CD14-positive monocyte (primary cell): ENCODE measurements around the gene PCDHGC4. TPM values are rescaled to one million over a fixed set of nuclear protein-coding genes. Genes with fewer than 3 reads are reported as not detected.

Experiments
- DNase-seq, 3 donors: peaks; one replicate each; pipeline ENCODE4 v3.0.0-alpha.2; 2011 to 2022
- H2AFZ ChIP-seq: 2 replicates; pipeline ENCODE4 v1.6.0; 2012; ENCODE audit warnings: mild to moderate bottlenecking, low read depth, low read length, inconsistent platforms; ENCODE audit not compliant: insufficient read depth, poor library complexity, severe bottlenecking
- H3K27ac ChIP-seq, 2 donors: 1 replicate in 1 of 2; 2 replicates in 1 of 2; pipeline ENCODE4 v1.5.1; 2012 to 2013; ENCODE audit warnings: low read length in 2 of 2, control low read depth in 1 of 2, inconsistent platforms in 1 of 2, low read depth in 1 of 2, mild to moderate bottlenecking in 1 of 2
- H3K27me3 ChIP-seq, 2 donors: one replicate each; pipeline versions ENCODE4 v1.6.0 to v1.6.1; 2011 to 2013; ENCODE audit warnings: low read length in 2 of 2; ENCODE audit not compliant: control insufficient read depth in 2 of 2, insufficient read depth in 2 of 2
- H3K36me3 ChIP-seq, 2 donors: replicated peaks in 1 of 2; 1 replicate in 1 of 2; 2 replicates in 1 of 2; pipeline versions ENCODE4 v1.5.1 to v1.6.1; 2012 to 2013; ENCODE audit warnings: low read length in 2 of 2, control low read depth in 1 of 2, inconsistent platforms in 1 of 2, mild to moderate bottlenecking in 1 of 2; ENCODE audit not compliant: insufficient read depth in 2 of 2, control insufficient read depth in 1 of 2
- H3K4me1 ChIP-seq, 2 donors: 1 replicate in 1 of 2; 2 replicates in 1 of 2; pipeline versions ENCODE4 v1.5.1 to v1.6.1; 2012 to 2013; ENCODE audit warnings: low read length in 2 of 2, control low read depth in 1 of 2, inconsistent platforms in 1 of 2, mild to moderate bottlenecking in 1 of 2, moderate library complexity in 1 of 2; ENCODE audit not compliant: insufficient read depth in 2 of 2, control insufficient read depth in 1 of 2
- H3K4me2 ChIP-seq: replicated peaks from 2 replicates; pipeline ENCODE3; 2012; ENCODE audit warnings: low read length, moderate library complexity, mild to moderate bottlenecking; ENCODE audit not compliant: poor library complexity, severe bottlenecking; ENCODE audit errors: extremely low read depth
- H3K4me3 ChIP-seq, 3 experiments: fragments of 200-600 bp in 1 of 3; sonication (generic) in 1 of 3; replicated peaks in 1 of 3; 1 replicate in 2 of 3; 2 replicates in 1 of 3; pipeline ENCODE4 v1.5.1; 2011 to 2013; ENCODE audit warnings: low read length in 3 of 3, mild to moderate bottlenecking in 3 of 3, control low read depth in 2 of 3, low read depth in 2 of 3, inconsistent platforms in 1 of 3, moderate library complexity in 1 of 3
- H3K79me2 ChIP-seq: 2 replicates; pipeline ENCODE4 v1.6.0; 2012; ENCODE audit warnings: mild to moderate bottlenecking, control low read depth, inconsistent platforms, low read length, moderate library complexity; ENCODE audit not compliant: insufficient read depth
- H3K9ac ChIP-seq: 2 replicates; pipeline ENCODE4 v1.6.0; 2017; ENCODE audit warnings: low read length, mild to moderate bottlenecking; ENCODE audit not compliant: insufficient read depth, poor library complexity, severe bottlenecking
- H3K9me3 ChIP-seq, 2 donors: replicated peaks in 1 of 2; 1 replicate in 1 of 2; 2 replicates in 1 of 2; pipeline versions ENCODE4 v1.5.1 to v1.6.1; 2012 to 2013; ENCODE audit warnings: low read length in 2 of 2, control low read depth in 1 of 2; ENCODE audit not compliant: control insufficient read depth in 1 of 2, insufficient read depth in 1 of 2
- H4K20me1 ChIP-seq: 2 replicates; pipeline ENCODE4 v1.6.0; 2012; ENCODE audit warnings: mild to moderate bottlenecking, low read length, control low read depth, moderate library complexity; ENCODE audit not compliant: insufficient read depth
- H3K27ac Mint-ChIP-seq, 7 donors: one replicate each; pipeline ENCODE4 v1.8.0; 2020; ENCODE audit warnings: mild to moderate bottlenecking in 7 of 7, mixed read lengths in 7 of 7, moderate library complexity in 6 of 7, inconsistent platforms in 2 of 7
- H3K27me3 Mint-ChIP-seq, 3 donors: one replicate each; pipeline ENCODE4 v1.8.0; 2021 to 2022; ENCODE audit warnings: low read depth in 3 of 3, mild to moderate bottlenecking in 3 of 3, mixed read lengths in 3 of 3, moderate library complexity in 3 of 3, inconsistent platforms in 1 of 3
- H3K36me3 Mint-ChIP-seq, 2 donors: one replicate each; pipeline ENCODE4 v1.8.0; 2020; ENCODE audit warnings: mixed read lengths in 2 of 2, inconsistent platforms in 1 of 2, mild to moderate bottlenecking in 1 of 2
- H3K4me1 Mint-ChIP-seq: one replicate; pipeline ENCODE4 v1.8.0; 2020; ENCODE audit warnings: mild to moderate bottlenecking, mixed read lengths
- H3K4me3 Mint-ChIP-seq, 2 donors: one replicate each; pipeline ENCODE4 v1.8.0; 2020; ENCODE audit warnings: mild to moderate bottlenecking in 2 of 2, mixed read lengths in 2 of 2, moderate library complexity in 1 of 2
- H3K9me3 Mint-ChIP-seq, 7 donors: one replicate each; pipeline ENCODE4 v1.8.0; 2020 to 2022; ENCODE audit warnings: mixed read lengths in 7 of 7, mild to moderate bottlenecking in 6 of 7, moderate library complexity in 6 of 7, inconsistent platforms in 2 of 7
- WGBS: methylation state at CpG from one replicate; pipeline ENCODE4 v1.1.5; 2013; ENCODE audit warnings: missing lambda C conversion rate; ENCODE audit not compliant: insufficient coverage; 5-methylcytosine and 5-hydroxymethylcytosine counted together
- intact Hi-C, 2 donors: fragments of 100-400 bp; cut with micrococcal nuclease; formaldehyde crosslinking; loops; one replicate each; pipeline versions ENCODE4 v1.15.0 to v1.15.1; 2023
- polyA plus RNA-seq, 3 donors: library from polyadenylated mRNA; depleted of rRNA in 1 of 3; unstranded in 2 of 3; stranded (reverse) in 1 of 3; fragments of 300-500 nt in 2 of 3; fragments of >200 nt in 1 of 3; fragmentation: Illumina TruSeq in 2 of 3; gene quantifications; 1 replicate in 2 of 3; 2 replicates in 1 of 3; pipeline ENCODE4 v1.2.3, GENCODE V29; 2012 to 2021
- TF ChIP-seq, protein P1 (sequence below): fragments of 200-600 bp; IDR thresholded peaks from one replicate; pipeline ENCODE4 v1.8.0; 2022; ENCODE audit warnings: antibody characterized with exemption, mild to moderate bottlenecking

Gene PCDHGC4
- polyA plus RNA-seq, 3 donors = not detected

DNA sequence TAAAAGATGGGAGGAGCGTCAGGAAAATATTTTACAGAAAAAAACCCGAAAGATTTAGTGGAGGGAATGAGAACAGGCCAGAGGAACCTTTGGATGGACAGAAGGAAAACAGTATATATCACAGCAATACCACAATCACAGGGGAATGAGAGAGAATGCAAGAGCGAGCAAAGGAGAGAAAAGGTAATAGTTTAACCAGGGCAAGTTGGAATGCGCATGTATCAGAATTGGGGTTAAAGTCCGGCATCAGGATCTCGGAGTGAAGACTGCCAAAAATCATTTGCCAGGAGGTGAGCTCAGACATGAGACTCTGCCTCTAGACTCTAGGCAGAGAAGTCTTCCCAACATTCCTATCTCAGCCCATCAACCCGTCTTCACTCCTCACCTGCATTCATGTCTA lies 40.8 kb downstream of the PCDHGC4 start:
- H3K9ac ChIP-seq = no peak overlapping the region
- peaks cover 34% of the 10 kb centered on the region for H3K4me1 Mint-ChIP-seq
- no peak overlapping the region for H3K4me3 Mint-ChIP-seq
- no peaks in the 10 kb centered on the region for H3K9me3 ChIP-seq
- no peak overlapping the region for H3K4me3 ChIP-seq
- no peaks in the 10 kb centered on the region for H3K27me3 ChIP-seq
- H2AFZ ChIP-seq = no peak overlapping the region
- DNase-seq = no peak
- H3K4me2 ChIP-seq = no peak overlapping the region
- no peaks in the 10 kb centered on the region for H3K9me3 Mint-ChIP-seq
- H3K27me3 Mint-ChIP-seq = no peaks in the 10 kb centered on the region
- no peak overlapping the region for H3K27ac ChIP-seq
- peaks cover 78 to 89% of the 10 kb centered on the region in 2 donors for H3K36me3 ChIP-seq
- peaks cover 8% of the 10 kb centered on the region for H3K79me2 ChIP-seq
- H3K4me1 ChIP-seq = peaks cover 22 to 25% of the 10 kb centered on the region in 2 donors
- WGBS = 100% methylated on average over 5 of the region's 7 CpGs
- intact Hi-C loops = loop anchor here in 1 of 2 donors (5.0 kb wide), 1 partner anchor 37 kb away; no protein-coding TSS in a partner anchor
- TF ChIP-seq, protein P1, sequence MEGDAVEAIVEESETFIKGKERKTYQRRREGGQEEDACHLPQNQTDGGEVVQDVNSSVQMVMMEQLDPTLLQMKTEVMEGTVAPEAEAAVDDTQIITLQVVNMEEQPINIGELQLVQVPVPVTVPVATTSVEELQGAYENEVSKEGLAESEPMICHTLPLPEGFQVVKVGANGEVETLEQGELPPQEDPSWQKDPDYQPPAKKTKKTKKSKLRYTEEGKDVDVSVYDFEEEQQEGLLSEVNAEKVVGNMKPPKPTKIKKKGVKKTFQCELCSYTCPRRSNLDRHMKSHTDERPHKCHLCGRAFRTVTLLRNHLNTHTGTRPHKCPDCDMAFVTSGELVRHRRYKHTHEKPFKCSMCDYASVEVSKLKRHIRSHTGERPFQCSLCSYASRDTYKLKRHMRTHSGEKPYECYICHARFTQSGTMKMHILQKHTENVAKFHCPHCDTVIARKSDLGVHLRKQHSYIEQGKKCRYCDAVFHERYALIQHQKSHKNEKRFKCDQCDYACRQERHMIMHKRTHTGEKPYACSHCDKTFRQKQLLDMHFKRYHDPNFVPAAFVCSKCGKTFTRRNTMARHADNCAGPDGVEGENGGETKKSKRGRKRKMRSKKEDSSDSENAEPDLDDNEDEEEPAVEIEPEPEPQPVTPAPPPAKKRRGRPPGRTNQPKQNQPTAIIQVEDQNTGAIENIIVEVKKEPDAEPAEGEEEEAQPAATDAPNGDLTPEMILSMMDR = no peak
- H3K36me3 Mint-ChIP-seq = peaks cover 15 to 32% of the 10 kb centered on the region in 2 donors
- H4K20me1 ChIP-seq = peaks cover 91% of the 10 kb centered on the region
- H3K27ac Mint-ChIP-seq = peak overlapping the region in 2 of 7 donors; percentile 31 to 33

DNA sequence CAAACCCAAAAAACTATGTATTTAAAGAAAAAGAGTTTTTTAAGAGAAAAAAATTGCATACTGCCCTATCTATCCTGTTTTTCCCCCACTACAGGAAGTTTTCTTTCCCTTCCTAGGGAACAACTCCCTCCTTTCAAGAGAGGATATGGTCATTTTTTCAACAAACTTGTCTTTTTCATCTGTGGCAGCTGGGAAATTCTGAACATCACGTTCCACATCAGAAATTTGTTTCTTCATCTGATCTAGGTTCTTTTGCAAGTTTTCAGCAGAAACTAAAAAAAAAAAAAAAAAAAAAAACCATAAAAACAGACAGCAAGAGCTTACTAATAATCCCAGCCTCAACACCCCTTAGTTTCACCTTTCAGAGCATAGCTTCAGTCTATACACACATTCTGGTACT lies 42.6 kb downstream of the PCDHGC4 start:
- Histone ChIP-seq H3K9ac (no peak overlapping the region), H3K4me2 (no peak overlapping the region), H4K20me1 (peaks cover 91% of the 10 kb centered on the region), H2AFZ (no peak overlapping the region), H3K4me1 (peaks cover 5 to 7% of the 10 kb centered on the region in 2 donors), H3K27ac (no peak overlapping the region), H3K4me3 (no peak overlapping the region), H3K36me3 (peaks cover 92 to 100% of the 10 kb centered on the region in 2 donors), H3K79me2 (peaks cover 8% of the 10 kb centered on the region), H3K9me3 (no peaks in the 10 kb centered on the region), H3K27me3 (no peaks in the 10 kb centered on the region)
- DNase-seq = no peak
- H3K4me3 Mint-ChIP-seq = no peak overlapping the region
- no peaks in the 10 kb centered on the region for H3K9me3 Mint-ChIP-seq
- H3K27me3 Mint-ChIP-seq = no peaks in the 10 kb centered on the region
- intact Hi-C loops = loop anchor here in 1 of 2 donors (5.0 kb wide), 1 partner anchor 35 kb away; no protein-coding TSS in a partner anchor
- WGBS = 88% methylated on average over 1 of the region's 1 CpG
- no peak overlapping the region for H3K27ac Mint-ChIP-seq
- TF ChIP-seq, protein P1 = no peak
- H3K4me1 Mint-ChIP-seq = peaks cover 16% of the 10 kb centered on the region
- H3K36me3 Mint-ChIP-seq = peaks cover 5 to 23% of the 10 kb centered on the region in 2 donors
